Nephron progenitor cell (in vitro differentiated cells): Measurements from ENCODE around the gene PIK3R6.

ENCODE experiments used
- DNase-seq: peaks from one replicate; pipeline ENCODE4 v3.0.0; 2021
- H3K27ac Mint-ChIP-seq: 2 replicates; pipeline ENCODE4 v1.8.0; 2021; ENCODE audit warnings: mild to moderate bottlenecking, moderate library complexity, mixed read lengths
- H3K27me3 Mint-ChIP-seq: 2 replicates; pipeline ENCODE4 v1.8.0; 2021; ENCODE audit warnings: mild to moderate bottlenecking, low read depth, mixed read lengths; ENCODE audit not compliant: poor library complexity
- H3K36me3 Mint-ChIP-seq: 2 replicates; pipeline ENCODE4 v1.8.0; 2021; ENCODE audit warnings: low read depth, mixed read lengths
- H3K4me1 Mint-ChIP-seq: 2 replicates; pipeline ENCODE4 v1.8.0; 2021; ENCODE audit warnings: mixed read lengths
- H3K4me3 Mint-ChIP-seq: 2 replicates; pipeline ENCODE4 v1.8.0; 2021; ENCODE audit warnings: mild to moderate bottlenecking, moderate library complexity, mixed read lengths
- H3K9me3 Mint-ChIP-seq: 2 replicates; pipeline ENCODE4 v1.8.0; 2021; ENCODE audit warnings: mild to moderate bottlenecking, moderate library complexity, mixed read lengths
- CTCF ChIP-seq: fragments of 200-600 bp; sonication (generic); IDR thresholded peaks from 2 replicates; pipeline ENCODE4 v1.5.0; 2021; ENCODE audit warnings: antibody characterized with exemption

PIK3R6 gene

DNA sequence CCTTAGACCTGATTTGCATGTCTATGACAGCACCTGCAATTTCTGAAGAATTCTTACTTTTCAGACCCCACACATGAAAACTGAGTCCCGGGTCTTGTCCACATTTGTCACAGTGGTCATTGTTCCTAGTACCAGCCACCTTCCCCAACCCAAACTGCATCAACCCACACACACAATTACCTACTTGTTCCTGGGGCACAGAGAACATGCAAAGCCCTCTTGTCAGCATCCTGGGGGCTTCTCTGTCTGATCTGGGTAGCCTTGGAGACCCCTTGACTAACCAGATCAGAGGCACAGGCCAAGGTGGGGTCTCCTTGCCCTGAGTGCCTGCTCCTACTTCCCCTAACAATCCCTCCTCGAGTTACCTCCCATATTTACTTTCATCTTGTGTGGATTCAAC, 36.7 kb upstream of the PIK3R6 start:
- Mint-ChIP-seq H3K9me3 (no peaks in the 10 kb centered on the region), H3K27me3 (peaks cover 13% of the 10 kb centered on the region), H3K4me1 (peaks cover 6% of the 10 kb centered on the region), H3K27ac (no peak overlapping the region), H3K36me3 (no peaks in the 10 kb centered on the region), H3K4me3 (no peak overlapping the region)
- no peak for DNase-seq
- no peak for TF ChIP-seq CTCF

DNA sequence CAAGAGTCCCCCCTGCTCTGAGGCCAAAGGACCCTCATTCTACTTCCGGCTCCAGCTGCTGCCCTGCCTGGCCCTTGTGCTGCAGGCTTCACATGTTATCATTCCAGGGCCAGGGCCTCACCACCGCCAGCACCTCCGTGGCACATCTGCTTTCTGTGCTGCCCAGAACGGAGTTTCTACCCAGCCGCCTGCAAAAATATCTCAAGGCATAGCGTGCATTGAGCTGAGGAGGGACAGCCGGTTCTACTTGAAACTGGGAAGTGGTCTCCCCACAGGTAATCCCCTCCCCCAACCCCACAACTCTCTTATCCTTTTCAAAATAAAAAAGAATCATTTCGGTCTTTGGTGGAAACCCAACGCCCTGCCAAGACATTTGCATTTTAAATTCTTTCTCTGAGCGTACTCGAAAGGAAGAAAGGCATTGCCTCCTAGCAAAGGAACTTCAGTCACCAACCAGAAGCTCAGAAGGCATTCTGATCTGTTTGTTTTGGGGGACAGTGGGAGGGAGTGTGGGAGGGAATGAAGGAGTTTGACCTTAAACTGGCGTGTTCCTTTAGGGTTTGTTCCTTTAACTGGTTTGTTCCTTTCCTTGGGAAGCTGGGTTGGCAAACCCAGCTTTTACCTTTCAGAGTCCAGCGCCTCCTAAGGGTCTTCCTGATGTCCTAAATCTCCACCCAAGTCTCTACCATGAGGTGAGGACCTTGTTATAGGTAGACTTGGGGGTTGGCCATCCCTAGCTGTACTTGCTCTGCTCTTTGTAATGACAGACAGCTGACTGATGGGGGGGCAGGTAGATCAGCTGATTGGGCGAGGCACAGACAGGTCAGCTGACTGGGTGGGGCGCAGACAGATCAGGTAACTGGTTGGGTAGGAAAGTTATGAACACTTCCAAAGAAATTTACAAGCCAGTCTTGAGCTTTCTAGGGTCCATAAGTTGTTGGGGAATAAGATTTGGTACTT, 33.4 kb upstream of the PIK3R6 start:
- no peak overlapping the region for H3K4me3 Mint-ChIP-seq
- H3K4me1 Mint-ChIP-seq = peaks cover 9% of the 10 kb centered on the region
- no peak for TF ChIP-seq CTCF
- H3K27me3 Mint-ChIP-seq = peaks cover 9% of the 10 kb centered on the region
- DNase-seq = no peak
- H3K9me3 Mint-ChIP-seq = no peaks in the 10 kb centered on the region
- no peak overlapping the region for H3K27ac Mint-ChIP-seq
- no peaks in the 10 kb centered on the region for H3K36me3 Mint-ChIP-seq

DNA sequence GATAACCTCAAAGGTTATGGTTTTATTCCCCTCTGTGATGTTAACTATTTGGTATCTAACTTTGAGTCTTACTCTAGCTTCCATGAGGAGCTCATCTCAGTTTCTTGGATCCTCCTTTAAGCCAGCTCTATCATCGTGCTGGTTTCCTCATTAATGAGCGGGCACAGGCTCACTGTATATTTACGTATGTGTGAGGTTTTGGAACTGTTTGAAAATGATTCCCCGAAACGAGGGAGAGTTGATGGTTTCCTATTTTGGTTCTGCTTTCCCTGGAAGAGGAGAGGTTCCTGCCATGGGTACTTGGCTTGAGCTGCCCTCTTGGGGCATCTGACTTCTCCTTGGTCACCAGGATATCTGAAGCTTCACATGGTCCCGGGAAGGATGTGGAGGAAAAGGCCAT, 32.7 kb upstream of the PIK3R6 start:
- H3K4me1 Mint-ChIP-seq = peaks cover 14% of the 10 kb centered on the region
- peaks cover 9% of the 10 kb centered on the region for H3K27me3 Mint-ChIP-seq
- H3K9me3 Mint-ChIP-seq = no peaks in the 10 kb centered on the region
- no peak overlapping the region for H3K27ac Mint-ChIP-seq
- H3K36me3 Mint-ChIP-seq = no peaks in the 10 kb centered on the region
- H3K4me3 Mint-ChIP-seq = no peak overlapping the region
- no peak for DNase-seq
- no peak for TF ChIP-seq CTCF

DNA sequence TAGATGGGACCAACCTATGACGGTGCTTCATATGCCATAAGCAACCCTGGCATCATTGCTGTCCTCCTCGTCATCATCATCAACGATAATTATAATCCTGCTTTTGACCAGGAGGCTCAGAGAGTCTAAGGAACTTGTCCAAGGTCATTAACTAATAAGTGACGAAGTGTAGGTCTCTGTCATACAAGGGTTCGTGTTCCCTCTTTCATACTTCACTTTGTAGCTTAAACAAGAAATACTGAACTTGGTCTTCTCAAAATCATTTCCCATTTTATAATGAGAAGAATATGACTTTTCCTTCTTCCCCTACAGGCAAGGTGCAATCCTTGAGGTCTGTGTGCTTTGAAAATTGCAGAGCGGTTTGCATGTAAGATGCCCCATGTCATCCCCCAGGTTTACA, 31.2 kb upstream of the PIK3R6 start:
- Mint-ChIP-seq H3K36me3 (no peaks in the 10 kb centered on the region), H3K27ac (no peak overlapping the region), H3K4me3 (no peak overlapping the region), H3K4me1 (peaks cover 24% of the 10 kb centered on the region), H3K27me3 (peaks cover 14% of the 10 kb centered on the region), H3K9me3 (no peaks in the 10 kb centered on the region)
- DNase-seq = no peak
- no peak for TF ChIP-seq CTCF

DNA sequence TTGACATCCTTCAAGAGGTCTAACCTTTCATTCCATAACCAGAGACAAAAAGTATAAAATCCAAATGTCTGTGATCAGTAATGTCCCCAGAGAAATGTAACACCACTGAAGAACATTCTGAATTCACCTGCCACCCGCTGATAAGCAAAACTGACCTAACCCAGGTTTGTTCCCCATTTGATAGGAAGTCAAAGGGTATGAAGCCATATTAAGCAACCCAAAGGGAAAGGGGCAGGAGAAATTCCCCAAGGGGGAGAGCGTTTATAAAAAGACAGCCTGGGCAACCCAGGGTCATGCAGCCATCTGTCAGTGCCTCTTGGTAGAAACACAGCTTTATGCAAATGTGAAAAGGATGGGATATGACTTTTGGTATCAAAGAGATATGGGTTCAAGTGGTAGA, 30.7 kb upstream of the PIK3R6 start:
- Mint-ChIP-seq H3K4me1 (peaks cover 24% of the 10 kb centered on the region), H3K27ac (no peak overlapping the region), H3K36me3 (no peaks in the 10 kb centered on the region), H3K4me3 (no peak overlapping the region), H3K27me3 (peaks cover 14% of the 10 kb centered on the region), H3K9me3 (no peaks in the 10 kb centered on the region)
- TF ChIP-seq CTCF = no peak
- no peak for DNase-seq
